Large intestine (tissue), 3 donors: Measurements from ENCODE around the gene CPSF3. TPM values are rescaled to one million over a fixed set of nuclear protein-coding genes. Genes with fewer than 3 reads are reported as not detected.

ENCODE experiments used
- DNase-seq, 2 donors: peaks; one replicate each; pipeline versions ENCODE4 v3.0.0 to v3.0.0-alpha.2; 2013
- H3K27ac ChIP-seq: one replicate; pipeline ENCODE4 v1.5.1; 2013; ENCODE audit warnings: low read length
- H3K27me3 ChIP-seq: 2 replicates; pipeline ENCODE4 v1.6.1; 2013; ENCODE audit warnings: low read length; ENCODE audit not compliant: control insufficient read depth, insufficient read depth
- H3K36me3 ChIP-seq: 2 replicates; pipeline ENCODE4 v1.6.1; 2013; ENCODE audit warnings: low read length; ENCODE audit not compliant: control insufficient read depth, insufficient read depth
- H3K4me1 ChIP-seq: one replicate; pipeline ENCODE4 v1.6.1; 2013; ENCODE audit warnings: low read length; ENCODE audit not compliant: control insufficient read depth, insufficient read depth
- H3K4me3 ChIP-seq: one replicate; pipeline ENCODE4 v1.5.1; 2013; ENCODE audit warnings: low read length
- H3K9me3 ChIP-seq: one replicate; pipeline ENCODE4 v1.6.1; 2013; ENCODE audit warnings: mild to moderate bottlenecking, low read depth, low read length, moderate library complexity; ENCODE audit not compliant: control insufficient read depth
- WGBS: methylation state at CpG from one replicate; pipeline ENCODE4 v1.1.5; 2013; ENCODE audit warnings: low lambda C conversion rate; ENCODE audit not compliant: insufficient coverage; 5-methylcytosine and 5-hydroxymethylcytosine counted together
- polyA plus RNA-seq: library from polyadenylated mRNA; unstranded; fragments of 120-200 nt; gene quantifications from one replicate; pipeline ENCODE4 v1.2.1, GENCODE V29; 2013

Gene CPSF3
- polyA plus RNA-seq, 1 donor, result 32.2 TPM

- H3K4me1 ChIP-seq, result no peaks in the 10 kb centered on the region
- no peak overlapping the region for H3K4me3 ChIP-seq
- no peak overlapping the region for H3K27ac ChIP-seq
- H3K36me3 ChIP-seq, result peaks cover 64% of the 10 kb centered on the region
- H3K27me3 ChIP-seq, result no peaks in the 10 kb centered on the region
- WGBS, result no CpG with 5 or more reads among the region's 4 CpGs
- DNase-seq, result no peak
- H3K9me3 ChIP-seq, result no peaks in the 10 kb centered on the region
These were observed 56.7 kb downstream of the CPSF3 start for GRCh38 chr2:9480157-9480556.

GRCh38 chr2:9483107-9483506, 59.7 kb downstream of the CPSF3 start:
- H3K27ac ChIP-seq, result no peak overlapping the region
- H3K27me3 ChIP-seq, result no peaks in the 10 kb centered on the region
- peaks cover 85% of the 10 kb centered on the region for H3K36me3 ChIP-seq
- H3K4me1 ChIP-seq, result no peaks in the 10 kb centered on the region
- DNase-seq, result no peak
- H3K4me3 ChIP-seq, result no peak overlapping the region
- no peaks in the 10 kb centered on the region for H3K9me3 ChIP-seq

DNA sequence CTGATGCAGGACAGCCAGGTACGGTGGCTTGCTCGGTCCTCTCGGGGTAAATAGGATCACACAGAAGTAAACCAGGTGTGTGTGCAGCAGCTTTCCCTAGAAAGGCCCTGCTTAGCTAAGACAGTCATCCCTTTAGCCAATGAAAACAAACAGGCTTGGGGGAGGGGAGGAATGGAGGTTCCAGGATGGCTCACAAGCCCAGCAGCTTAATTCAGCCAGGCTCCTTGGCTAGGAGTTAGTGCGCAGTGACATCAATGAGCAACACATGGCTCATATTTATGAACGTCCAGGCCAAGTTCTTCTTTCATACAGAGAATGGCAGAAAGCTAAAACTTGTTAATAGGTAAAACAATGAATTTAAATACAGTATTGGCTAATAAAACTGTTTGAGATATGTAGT, 61.1 kb downstream of the CPSF3 start:
- H3K4me3 ChIP-seq, result no peak overlapping the region
- no peaks in the 10 kb centered on the region for H3K27me3 ChIP-seq
- H3K4me1 ChIP-seq, result no peaks in the 10 kb centered on the region
- H3K36me3 ChIP-seq, result peaks cover 89% of the 10 kb centered on the region
- H3K9me3 ChIP-seq, result no peaks in the 10 kb centered on the region
- WGBS, result no CpG with 5 or more reads among the region's 5 CpGs
- H3K27ac ChIP-seq, result no peak overlapping the region
- no peak for DNase-seq

DNA sequence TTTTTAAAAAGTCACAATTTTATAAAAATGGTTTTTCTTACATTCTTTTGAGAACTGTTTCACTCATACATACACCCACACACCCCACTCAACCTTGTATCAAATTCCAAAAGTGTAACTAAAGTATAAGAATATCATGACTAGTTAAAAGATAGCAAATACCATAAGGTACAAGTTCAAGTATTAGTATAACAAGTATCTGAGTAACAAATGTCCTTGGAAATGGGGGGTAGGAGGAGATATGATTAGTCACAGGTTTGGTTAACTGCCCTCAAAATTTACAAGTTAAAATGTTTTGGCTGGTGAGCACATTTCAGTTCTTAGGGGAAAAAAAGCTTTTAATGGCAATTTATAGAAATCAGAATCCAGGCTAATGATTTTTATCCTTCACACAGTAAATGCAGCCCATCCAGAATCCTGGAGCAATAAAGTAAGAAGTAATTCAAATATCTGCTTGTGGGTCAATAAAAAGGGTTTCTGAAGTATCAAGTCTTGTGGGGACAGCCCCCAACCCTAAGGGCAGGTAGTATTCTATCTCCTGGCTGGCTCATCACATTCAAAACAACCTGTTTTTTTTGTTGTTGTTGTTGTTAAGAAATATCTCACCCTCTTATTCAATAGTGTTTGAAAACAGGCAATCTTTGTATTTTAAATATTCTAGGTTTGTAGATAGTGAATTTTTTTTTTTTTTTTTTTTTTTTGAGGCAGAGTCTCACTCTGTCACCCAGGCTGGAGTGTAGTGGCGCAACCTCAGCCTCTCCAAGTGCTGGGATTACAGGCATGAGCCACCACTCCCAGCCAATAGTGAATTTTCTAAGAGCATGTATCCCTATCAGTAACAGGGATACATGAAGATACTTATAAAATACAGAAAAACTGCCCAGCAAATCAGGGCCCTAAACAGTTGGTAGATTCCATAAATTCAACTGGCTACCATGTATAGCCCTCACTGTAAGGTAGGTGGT, 65.4 kb downstream of the CPSF3 start:
- H3K27me3 ChIP-seq, result no peaks in the 10 kb centered on the region
- H3K27ac ChIP-seq, result no peak overlapping the region
- H3K4me3 ChIP-seq, result no peak overlapping the region
- WGBS, result no CpG with 5 or more reads among the region's 1 CpG
- H3K9me3 ChIP-seq, result no peaks in the 10 kb centered on the region
- peaks cover 86% of the 10 kb centered on the region for H3K36me3 ChIP-seq
- no peaks in the 10 kb centered on the region for H3K4me1 ChIP-seq
- DNase-seq, result no peak

GRCh38 chr2:9490789-9491188, 67.3 kb downstream of the CPSF3 start:
- Histone ChIP-seq H3K27ac (no peak overlapping the region), H3K27me3 (no peaks in the 10 kb centered on the region), H3K9me3 (no peaks in the 10 kb centered on the region), H3K4me1 (no peaks in the 10 kb centered on the region), H3K36me3 (peaks cover 83% of the 10 kb centered on the region), H3K4me3 (no peak overlapping the region)
- no peak for DNase-seq
- WGBS, result no CpG with 5 or more reads among the region's 2 CpGs

- Histone ChIP-seq H3K27me3 (no peaks in the 10 kb centered on the region), H3K36me3 (peaks cover 81% of the 10 kb centered on the region), H3K4me1 (no peaks in the 10 kb centered on the region), H3K27ac (no peak overlapping the region), H3K4me3 (no peak overlapping the region), H3K9me3 (no peaks in the 10 kb centered on the region)
- WGBS, result no CpG with 5 or more reads among the region's 2 CpGs
- no peak for DNase-seq
These were observed 69.5 kb downstream of the CPSF3 start for GRCh38 chr2:9492927-9493326.

DNA sequence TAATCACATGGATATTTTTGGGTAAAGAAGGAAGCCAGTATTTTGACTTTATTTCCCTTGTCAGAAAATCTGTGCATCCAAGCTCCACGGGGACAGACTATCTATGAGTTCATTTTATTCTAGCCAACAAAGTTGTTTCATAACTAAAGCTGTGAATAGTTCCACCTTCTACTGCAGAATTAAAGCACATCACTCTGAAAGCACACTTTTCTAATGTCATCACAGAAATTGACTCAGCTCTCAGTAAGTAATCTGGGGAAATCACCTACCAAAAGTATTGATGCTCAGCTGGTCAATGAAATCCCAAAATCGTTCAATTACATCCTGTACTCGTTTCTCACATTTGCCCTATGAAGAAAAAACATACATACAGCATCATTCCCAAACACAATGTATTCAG, 70.0 kb downstream of the CPSF3 start:
- Histone ChIP-seq H3K4me3 (no peak overlapping the region), H3K4me1 (no peaks in the 10 kb centered on the region), H3K27ac (no peak overlapping the region), H3K9me3 (no peaks in the 10 kb centered on the region), H3K36me3 (peaks cover 83% of the 10 kb centered on the region), H3K27me3 (no peaks in the 10 kb centered on the region)
- DNase-seq, result no peak
- WGBS, result no CpG with 5 or more reads among the region's 3 CpGs

DNA sequence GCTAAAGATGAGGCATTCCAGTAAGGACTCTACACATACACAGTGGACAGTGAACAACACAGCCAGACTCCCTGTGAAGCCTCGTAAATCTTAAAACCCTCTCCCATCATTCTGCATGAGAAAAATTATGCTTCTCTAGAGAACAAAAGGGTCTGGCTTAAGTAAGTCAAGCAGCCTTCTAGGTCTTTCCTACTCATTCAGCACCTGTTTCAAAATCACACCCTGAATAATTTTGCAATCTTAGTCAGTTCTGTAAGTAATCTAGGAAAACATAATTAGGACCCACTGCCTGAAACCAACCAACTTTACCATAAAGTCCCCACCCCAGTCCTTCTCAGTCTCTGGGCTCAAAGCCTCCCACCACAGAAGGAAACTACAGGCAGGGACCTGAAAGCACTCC, 70.6 kb downstream of the CPSF3 start:
- Histone ChIP-seq H3K27me3 (no peaks in the 10 kb centered on the region), H3K4me1 (no peaks in the 10 kb centered on the region), H3K36me3 (peaks cover 79% of the 10 kb centered on the region), H3K27ac (no peak overlapping the region), H3K4me3 (no peak overlapping the region), H3K9me3 (no peaks in the 10 kb centered on the region)
- no CpG with 5 or more reads among the region's 1 CpG for WGBS
- no peak for DNase-seq

DNA sequence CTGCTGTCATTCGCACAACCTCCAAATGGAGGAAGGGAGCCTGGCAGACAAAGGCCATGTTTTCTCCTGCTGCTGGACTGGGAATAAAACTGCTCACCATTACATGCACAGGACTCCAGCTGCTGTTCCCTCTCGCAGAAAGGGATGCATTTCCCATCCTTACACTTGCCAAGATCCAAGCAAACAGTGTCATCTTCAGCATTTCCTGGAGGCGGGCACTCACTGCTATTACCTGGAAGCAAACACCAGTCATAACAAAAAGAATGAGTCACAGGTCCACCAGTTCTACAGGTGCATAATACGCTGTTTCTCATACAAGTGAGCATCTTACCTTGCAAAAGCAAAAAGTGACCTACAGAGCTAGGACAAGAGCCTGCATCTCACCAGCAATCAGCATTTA, 73.6 kb downstream of the CPSF3 start:
- no CpG with 5 or more reads among the region's 4 CpGs for WGBS
- Histone ChIP-seq H3K9me3 (no peaks in the 10 kb centered on the region), H3K27me3 (no peaks in the 10 kb centered on the region), H3K27ac (no peak overlapping the region), H3K4me1 (no peaks in the 10 kb centered on the region), H3K4me3 (no peak overlapping the region), H3K36me3 (peaks cover 63% of the 10 kb centered on the region)
- no peak for DNase-seq

- Histone ChIP-seq H3K4me1 (no peaks in the 10 kb centered on the region), H3K4me3 (no peak overlapping the region), H3K9me3 (no peaks in the 10 kb centered on the region), H3K36me3 (peaks cover 59% of the 10 kb centered on the region), H3K27ac (no peak overlapping the region), H3K27me3 (no peaks in the 10 kb centered on the region)
- no CpG with 5 or more reads among the region's 1 CpG for WGBS
- no peak for DNase-seq
These were observed 74.8 kb downstream of the CPSF3 start for GRCh38 chr2:9498210-9498609.

DNA sequence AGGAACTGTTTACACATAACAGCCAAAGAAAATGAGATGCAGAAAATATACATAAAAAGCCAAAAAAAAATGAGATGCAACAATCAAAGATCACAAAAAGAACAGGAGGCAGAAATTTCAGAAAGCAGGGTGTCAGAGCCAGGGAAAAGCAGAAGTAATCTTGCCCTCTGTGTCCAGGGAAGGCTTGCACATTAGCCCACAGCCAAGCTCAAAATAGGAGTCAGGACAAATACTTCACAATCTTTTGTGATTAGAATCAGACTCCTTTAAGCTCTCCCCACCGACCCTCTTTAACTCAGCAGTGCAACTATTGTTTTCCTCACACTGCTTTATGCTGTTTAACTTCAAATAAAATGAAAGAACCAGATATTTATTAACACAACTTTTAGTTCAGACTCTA, 85.5 kb downstream of the CPSF3 start:
- 0% methylated on average over 1 of the region's 1 CpG for WGBS
- Histone ChIP-seq H3K9me3 (no peaks in the 10 kb centered on the region), H3K4me1 (no peaks in the 10 kb centered on the region), H3K36me3 (peaks cover 42% of the 10 kb centered on the region), H3K27ac (no peak overlapping the region), H3K4me3 (no peak overlapping the region), H3K27me3 (no peaks in the 10 kb centered on the region)
- no peak for DNase-seq
